Body of pancreas (tissue), 4 donors: ENCODE results near the gene SUGCT.

Source experiments
- POLR2A ChIP-seq, 3 donors: fragments of 450-650 bp; IDR thresholded peaks; one replicate each; pipeline ENCODE4 v1.6.1; 2016; ENCODE audit warnings: antibody characterized with exemption in 3 of 3, mild to moderate bottlenecking in 2 of 3
- TF ChIP-seq, protein P1 (sequence below), 7 experiments: fragments of 450-650 bp in 4 of 7; fragments of 200-600 bp in 3 of 7; sonication (generic) in 3 of 7; IDR thresholded peaks; one replicate each; pipeline ENCODE4 v1.5.1; 2016 to 2019; ENCODE audit warnings: antibody characterized with exemption in 7 of 7

DNA sequence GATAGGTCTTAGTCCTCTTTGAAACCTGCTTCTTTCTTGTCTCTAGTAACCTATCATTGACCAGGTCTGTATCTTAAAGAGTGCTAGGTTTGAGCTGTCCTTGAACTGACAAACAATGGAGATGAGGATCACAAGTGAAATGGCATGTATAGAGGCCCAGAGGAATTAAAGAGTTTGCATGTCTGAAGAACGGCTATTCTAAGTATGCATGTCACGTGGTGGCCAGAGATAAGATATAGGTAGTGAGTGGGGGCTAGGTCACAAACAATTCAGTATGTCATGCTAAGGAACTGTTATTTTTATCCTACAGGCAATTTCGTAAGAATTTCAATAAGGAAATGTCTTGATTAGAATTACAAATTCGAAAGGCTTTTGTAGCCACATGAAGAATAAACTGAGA is 95.3 kb downstream of the SUGCT start:
- TF ChIP-seq, protein P1, sequence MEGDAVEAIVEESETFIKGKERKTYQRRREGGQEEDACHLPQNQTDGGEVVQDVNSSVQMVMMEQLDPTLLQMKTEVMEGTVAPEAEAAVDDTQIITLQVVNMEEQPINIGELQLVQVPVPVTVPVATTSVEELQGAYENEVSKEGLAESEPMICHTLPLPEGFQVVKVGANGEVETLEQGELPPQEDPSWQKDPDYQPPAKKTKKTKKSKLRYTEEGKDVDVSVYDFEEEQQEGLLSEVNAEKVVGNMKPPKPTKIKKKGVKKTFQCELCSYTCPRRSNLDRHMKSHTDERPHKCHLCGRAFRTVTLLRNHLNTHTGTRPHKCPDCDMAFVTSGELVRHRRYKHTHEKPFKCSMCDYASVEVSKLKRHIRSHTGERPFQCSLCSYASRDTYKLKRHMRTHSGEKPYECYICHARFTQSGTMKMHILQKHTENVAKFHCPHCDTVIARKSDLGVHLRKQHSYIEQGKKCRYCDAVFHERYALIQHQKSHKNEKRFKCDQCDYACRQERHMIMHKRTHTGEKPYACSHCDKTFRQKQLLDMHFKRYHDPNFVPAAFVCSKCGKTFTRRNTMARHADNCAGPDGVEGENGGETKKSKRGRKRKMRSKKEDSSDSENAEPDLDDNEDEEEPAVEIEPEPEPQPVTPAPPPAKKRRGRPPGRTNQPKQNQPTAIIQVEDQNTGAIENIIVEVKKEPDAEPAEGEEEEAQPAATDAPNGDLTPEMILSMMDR (IDR thresholded peaks at IDR 0.05), result no peak
- no peak for TF ChIP-seq POLR2A (IDR thresholded peaks at IDR 0.05)
